Activated naive CD4-positive, alpha-beta T cell treated with Interleukin-2 at 50 U/mL for 16 hours (primary cell): Measurements from ENCODE around the gene CPA5.
"Not testable (repeated sequence)": the region's sequence is repeated elsewhere in the genome, so short reads cannot be mapped to it uniquely, and the experiment has no call there.

Experiments used
- DNase-seq: peaks from one replicate; pipeline ENCODE4 v3.0.0-alpha.2; 2020

The CPA5 gene

DNA sequence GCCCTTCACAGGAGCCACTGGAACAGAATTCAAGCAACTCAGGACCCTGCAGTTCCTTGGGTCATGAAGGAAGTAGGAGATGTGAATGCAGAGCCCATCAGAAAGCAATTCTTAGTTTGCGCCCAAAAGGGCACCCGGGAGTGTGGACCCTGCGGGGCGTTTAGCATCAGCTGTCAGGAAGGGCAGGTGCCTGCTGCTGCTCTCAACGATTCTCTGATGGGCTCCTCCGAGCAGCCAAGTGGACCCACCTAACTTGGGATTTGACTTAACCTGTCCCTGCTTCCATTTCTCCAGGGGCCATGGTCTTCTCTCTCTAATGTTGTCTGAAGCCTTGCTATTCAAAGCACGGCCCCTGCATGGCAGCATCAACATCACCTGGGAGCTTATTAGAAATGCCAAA lies 17.1 kb downstream of the CPA5 start:
- no peak for DNase-seq

DNA sequence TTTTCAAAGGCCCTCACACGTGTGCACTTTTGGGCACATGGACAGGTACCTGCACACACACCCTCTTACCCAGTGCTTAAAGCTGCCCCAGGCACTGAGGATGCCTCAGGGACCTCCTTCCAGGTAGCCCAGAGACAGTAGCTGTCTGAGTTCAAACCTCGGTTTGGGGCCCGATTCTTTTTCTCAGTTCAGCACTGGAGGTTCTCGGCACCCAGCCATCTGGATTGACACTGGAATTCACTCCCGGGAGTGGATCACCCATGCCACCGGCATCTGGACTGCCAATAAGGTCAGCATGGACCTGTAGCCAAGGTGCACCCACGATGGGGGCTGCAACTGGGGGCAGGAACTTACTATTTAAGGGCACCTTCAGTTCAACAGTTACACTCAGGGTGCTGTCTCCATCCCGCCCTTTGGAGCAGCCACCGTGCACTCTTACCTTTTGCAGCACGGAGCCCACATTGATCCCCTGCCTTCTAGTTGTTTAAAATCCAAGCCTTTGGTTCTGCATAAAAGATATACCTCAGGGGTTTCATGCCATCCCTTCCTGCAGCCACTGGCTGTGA lies 17.7 kb downstream of the CPA5 start:
- no peak for DNase-seq

GRCh38 chr7:130363026-130363847 lies 18.6 kb downstream of the CPA5 start:
- peak; percentile 32 for DNase-seq

- DNase-seq = no peak
Observed at GRCh38 chr7:130364451-130364850, 19.8 kb downstream of the CPA5 start.

- DNase-seq = no peak
Observed at GRCh38 chr7:130365088-130365487, 20.5 kb downstream of the CPA5 start.

GRCh38 chr7:130365511-130366441 lies 21.2 kb downstream of the CPA5 start:
- DNase-seq = no peak

GRCh38 chr7:130366564-130366963 lies 21.9 kb downstream of the CPA5 start:
- DNase-seq = no peak

- DNase-seq = no peak
Observed at GRCh38 chr7:130367088-130367755, 22.6 kb downstream of the CPA5 start.

DNA sequence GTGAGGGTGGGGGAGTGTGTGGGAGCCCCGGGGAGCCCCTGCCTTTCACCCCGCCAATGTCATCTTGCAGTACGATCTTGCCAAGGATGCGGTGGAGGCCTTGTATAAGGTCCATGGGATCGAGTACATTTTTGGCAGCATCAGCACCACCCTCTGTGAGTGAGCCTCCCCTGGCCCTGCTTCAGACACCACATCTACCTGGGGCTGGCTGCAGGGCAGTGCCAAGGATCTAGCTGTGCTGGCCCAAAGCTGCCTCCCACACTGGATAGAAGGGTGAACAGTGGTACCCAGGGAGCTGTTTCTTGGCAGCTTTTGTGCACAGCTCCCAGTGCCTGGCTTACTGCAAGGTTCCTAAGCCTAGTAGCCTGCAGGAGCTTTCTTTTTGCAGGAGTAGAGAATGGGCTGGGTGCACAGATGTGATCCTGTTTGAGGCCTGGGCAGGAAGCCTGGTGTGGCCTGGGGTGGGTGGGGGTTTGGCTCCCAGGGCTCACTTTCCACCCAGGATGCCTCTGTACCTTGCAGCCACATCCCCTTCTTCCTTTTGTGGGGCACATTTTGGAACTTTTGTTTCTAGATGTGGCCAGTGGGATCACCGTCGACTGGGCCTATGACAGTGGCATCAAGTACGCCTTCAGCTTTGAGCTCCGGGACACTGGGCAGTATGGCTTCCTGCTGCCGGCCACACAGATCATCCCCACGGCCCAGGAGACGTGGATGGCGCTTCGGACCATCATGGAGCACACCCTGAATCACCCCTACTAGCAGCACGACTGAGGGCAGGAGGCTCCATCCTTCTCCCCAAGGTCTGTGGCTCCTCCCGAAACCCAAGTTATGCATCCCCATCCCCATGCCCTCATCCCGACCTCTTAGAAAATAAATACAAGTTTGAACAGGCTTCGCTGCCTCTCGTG lies 23.5 kb downstream of the CPA5 start:
- DNase-seq = no peak

DNA sequence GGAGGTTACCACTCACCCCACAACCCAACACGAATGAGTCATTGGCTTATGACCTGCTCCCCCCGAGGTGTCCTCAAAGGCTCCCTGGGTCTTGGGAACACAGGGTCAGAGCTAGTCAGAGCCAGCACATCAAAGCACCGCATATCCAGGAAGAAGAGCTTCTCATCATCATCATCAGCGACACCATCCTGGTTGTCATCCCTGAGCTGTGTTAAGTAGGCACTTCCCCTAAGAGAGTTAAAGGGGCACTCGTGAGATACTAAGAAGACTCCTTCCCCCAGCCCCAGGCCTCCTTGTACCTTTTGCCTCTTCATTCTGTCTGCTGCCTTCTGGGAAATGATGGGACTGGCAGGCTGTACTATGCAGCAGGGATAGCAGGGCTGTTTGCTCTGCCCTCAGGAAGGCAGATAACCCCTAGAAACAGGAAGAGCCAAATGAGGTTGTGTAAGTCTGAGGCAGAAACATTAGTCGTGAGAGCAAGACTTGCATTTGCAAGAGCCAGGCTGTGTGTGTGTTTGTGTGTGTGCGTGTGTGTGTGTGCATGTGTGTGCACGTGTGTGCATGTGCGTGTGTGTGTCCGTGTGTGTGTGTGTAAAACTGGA lies 24.6 kb downstream of the CPA5 start:
- no peak for DNase-seq

- DNase-seq = no peak
Observed at GRCh38 chr7:130369831-130370550, 25.4 kb downstream of the CPA5 start.

DNA sequence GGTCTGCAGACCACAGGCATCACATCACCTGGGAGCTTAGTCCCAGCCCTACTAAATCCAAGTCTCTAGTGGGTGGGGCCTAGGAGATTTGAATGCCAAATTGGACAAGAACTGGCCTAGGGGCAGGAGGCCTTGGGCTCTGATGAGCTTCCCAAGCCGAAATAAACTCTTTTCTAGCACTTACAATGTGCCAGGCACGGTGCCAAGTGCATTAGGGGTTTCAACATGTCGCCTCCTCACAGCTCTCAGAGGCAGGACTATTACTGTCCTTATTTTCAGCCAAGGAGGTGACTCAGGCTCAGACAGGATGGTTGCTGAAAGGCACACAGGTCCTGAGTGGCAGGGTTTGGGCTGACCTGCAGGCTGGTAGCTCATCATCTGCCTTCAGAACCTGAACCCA lies 26.4 kb downstream of the CPA5 start:
- DNase-seq = no peak

- no peak for DNase-seq
Observed at GRCh38 chr7:130372402-130373165, 28.0 kb downstream of the CPA5 start.

DNA sequence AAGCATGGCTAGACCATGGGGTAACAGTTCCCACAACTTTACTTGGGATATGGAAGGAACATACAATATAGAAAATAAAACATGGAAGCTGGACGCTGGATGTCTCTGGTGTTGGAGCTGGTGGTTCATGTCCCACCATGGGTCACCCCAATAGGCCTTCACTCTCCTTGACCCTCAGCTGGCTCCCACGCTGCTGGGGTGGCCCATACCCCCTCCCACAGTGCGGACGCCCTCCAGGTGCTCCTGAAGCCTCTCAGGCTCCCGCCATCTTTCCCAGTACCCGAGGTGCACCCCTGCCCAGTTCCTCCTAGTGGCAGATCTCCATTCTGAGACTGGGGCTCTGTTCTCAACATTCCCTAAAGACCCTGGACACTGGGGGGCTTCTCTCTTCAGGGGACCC lies 29.9 kb downstream of the CPA5 start:
- DNase-seq = no peak

DNA sequence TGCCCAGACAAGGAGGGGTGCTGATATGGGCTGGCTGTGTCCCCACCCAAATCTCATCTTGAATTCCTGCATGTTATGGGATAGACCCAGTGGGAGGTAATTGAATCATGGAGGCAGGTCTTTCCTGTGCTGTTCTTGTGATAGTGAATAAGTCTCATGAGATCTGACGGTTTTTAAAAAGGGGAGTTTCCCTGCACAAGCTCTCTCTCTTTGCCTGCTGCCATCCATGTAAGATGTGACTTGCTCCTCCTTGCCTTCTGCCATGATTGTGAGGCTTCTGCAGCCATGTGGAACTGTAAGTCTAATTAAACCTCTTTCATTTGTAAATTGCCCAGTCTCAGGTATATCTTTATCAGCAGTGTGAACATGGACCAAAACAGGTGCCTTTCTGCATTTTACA lies 31.8 kb downstream of the CPA5 start:
- DNase-seq = not testable (repeated sequence)

DNA sequence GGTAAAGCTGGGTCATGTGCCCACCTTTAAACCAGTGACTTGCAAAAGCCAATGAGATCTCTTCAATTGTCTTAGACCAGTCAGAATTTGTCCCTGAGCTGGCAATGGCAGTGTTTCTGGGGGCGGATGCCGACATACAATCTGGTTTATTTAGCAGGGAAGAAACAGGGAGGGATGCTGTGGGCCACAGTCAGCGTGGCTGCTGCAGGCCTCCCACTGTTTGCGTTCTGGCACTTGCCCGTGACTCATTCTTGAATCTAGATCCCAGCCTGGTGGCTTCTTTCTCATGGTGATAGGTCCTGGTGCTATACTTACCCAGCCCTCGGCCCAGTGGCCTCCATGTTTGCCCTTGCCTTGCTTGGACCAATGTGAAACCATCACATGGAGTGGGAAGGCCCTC lies 32.6 kb downstream of the CPA5 start:
- DNase-seq = no peak

DNA sequence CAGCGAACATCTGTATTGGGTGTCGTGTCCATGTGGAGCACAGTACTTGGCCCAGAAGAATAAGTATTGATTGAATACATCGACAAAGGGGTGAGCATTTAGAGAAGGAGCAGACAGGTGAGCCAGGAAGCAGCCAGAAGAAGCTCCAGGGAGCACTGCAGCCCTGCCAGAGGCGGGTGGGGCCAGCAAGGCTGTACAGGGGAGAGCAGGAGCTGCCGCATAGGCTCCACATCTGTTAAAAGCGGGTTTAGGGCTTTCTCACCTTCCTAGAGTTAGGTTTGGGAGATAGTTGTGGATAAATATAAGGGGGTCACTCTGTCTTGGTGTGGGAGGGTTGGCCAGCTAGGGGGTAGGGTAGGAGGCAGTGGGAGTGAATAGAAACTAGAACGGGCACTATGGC lies 34.4 kb downstream of the CPA5 start:
- DNase-seq = no peak

GRCh38 chr7:130379532-130379920 lies 34.9 kb downstream of the CPA5 start:
- no peak for DNase-seq

DNA sequence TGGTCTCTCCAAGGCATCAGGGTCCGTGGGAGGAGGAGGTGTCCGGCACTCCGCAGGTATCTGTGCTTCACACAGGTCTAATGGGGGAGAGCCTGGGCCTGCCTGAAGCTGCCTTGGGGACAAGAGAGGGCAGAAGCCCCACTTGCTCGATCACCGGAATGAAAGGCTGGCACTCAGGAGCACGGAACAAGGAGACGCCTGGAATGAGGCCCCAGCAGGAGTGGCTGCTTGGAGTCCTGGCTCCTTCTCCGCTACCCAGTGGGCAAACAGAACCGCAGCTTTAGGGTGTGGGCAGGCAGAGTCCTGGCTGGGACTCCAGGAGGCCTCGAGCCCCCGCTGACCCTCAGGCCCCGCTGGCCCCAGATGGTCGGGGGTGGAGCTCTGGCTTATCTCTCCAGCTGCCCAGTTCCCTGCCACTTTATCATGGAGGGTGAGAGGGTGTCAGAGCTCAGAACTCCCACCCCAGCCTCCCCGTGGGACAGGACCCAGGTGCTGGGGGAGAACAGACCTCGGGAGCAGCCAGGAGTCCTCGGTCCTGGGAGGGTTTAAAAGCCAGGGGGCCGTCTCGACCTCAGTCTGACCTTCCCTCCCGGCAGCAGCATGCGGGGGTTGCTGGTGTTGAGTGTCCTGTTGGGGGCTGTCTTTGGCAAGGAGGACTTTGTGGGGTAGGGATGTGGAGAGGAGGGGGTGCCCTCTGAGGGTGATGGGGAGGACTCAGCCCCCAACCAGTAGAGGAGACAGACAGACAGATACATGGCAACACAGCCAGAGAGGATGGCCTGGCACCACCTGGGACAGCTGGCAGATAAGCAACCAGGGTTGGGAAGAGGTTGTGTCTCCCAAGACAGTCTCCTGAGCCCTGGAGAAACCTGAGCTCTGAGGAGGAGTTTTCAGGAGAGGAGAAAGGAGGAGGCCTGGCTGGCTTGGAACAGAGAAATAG lies 35.6 kb downstream of the CPA5 start, which contains the start of gene CPA1:
CPA1 (plus strand) TSS at position 574 of the 940 bp plus-strand sequence; CDS start at position 601, 27 bp downstream.
- no peak for DNase-seq
